GM23248 (cell line): Measurements from ENCODE around the gene TAF8. TPM values are rescaled to one million over a fixed set of nuclear protein-coding genes. Genes with fewer than 3 reads are reported as not detected.

Source experiments
- DNase-seq: peaks from one replicate; pipeline ENCODE4 v3.0.0-alpha.2; 2015
- H2AFZ ChIP-seq: fragments of 200-600 bp; sonication (generic); 2 replicates; pipeline ENCODE4 v1.6.1; 2016; ENCODE audit warnings: antibody characterized with exemption
- H3F3A ChIP-seq: fragments of 200-600 bp; sonication (generic); 2 replicates; pipeline ENCODE4 v1.6.1; 2016; ENCODE audit warnings: mild to moderate bottlenecking, antibody characterized with exemption, mixed run types; ENCODE audit not compliant: insufficient read depth
- H3K27ac ChIP-seq: fragments of 200-600 bp; sonication (generic); 2 replicates; pipeline ENCODE4 v1.5.1; 2016; ENCODE audit warnings: mild to moderate bottlenecking
- H3K27me3 ChIP-seq: fragments of 200-600 bp; sonication (generic); replicated peaks from 2 replicates; pipeline ENCODE4 v1.6.1; 2016; ENCODE audit warnings: mild to moderate bottlenecking; ENCODE audit not compliant: insufficient read depth
- H3K36me3 ChIP-seq: fragments of 200-600 bp; sonication (generic); 2 replicates; pipeline ENCODE4 v1.6.1; 2016; ENCODE audit warnings: low read depth, mild to moderate bottlenecking
- H3K4me1 ChIP-seq: fragments of 200-600 bp; sonication (generic); 2 replicates; pipeline ENCODE4 v1.6.1; 2016; ENCODE audit warnings: mild to moderate bottlenecking; ENCODE audit not compliant: insufficient read depth
- H3K4me2 ChIP-seq: fragments of 200-600 bp; sonication (generic); one replicate; pipeline ENCODE4 v1.6.1; 2016; ENCODE audit warnings: mild to moderate bottlenecking; ENCODE audit not compliant: unreplicated experiment
- H3K4me3 ChIP-seq: fragments of 200-600 bp; sonication (generic); 2 replicates; pipeline ENCODE4 v1.5.1; 2016; ENCODE audit warnings: mild to moderate bottlenecking
- H3K79me2 ChIP-seq: fragments of 200-600 bp; sonication (generic); 2 replicates; pipeline ENCODE4 v1.6.1; 2016; ENCODE audit warnings: mild to moderate bottlenecking; ENCODE audit not compliant: insufficient read depth
- H3K9ac ChIP-seq: fragments of 200-600 bp; sonication (generic); 2 replicates; pipeline ENCODE4 v1.6.1; 2016; ENCODE audit warnings: mild to moderate bottlenecking
- H3K9me2 ChIP-seq: fragments of 200-600 bp; sonication (generic); 2 replicates; pipeline ENCODE4 v1.6.1; 2016; ENCODE audit warnings: mixed run types, mild to moderate bottlenecking, moderate library complexity; ENCODE audit not compliant: insufficient read depth
- H3K9me3 ChIP-seq: fragments of 200-600 bp; sonication (generic); one replicate; pipeline ENCODE4 v1.6.1; 2017; ENCODE audit warnings: low read depth
- H4K20me1 ChIP-seq: fragments of 200-600 bp; sonication (generic); 2 replicates; pipeline ENCODE4 v1.6.0; 2016; ENCODE audit not compliant: insufficient read depth
- EZH2 ChIP-seq: fragments of 200-600 bp; sonication (generic); IDR thresholded peaks from 2 replicates; pipeline ENCODE4 v1.6.1; 2018; ENCODE audit warnings: antibody characterized with exemption, mild to moderate bottlenecking; ENCODE audit not compliant: insufficient read depth, poor library complexity, severe bottlenecking
- EZH2phosphoT487 ChIP-seq: fragments of 200-600 bp; sonication (generic); IDR thresholded peaks from 2 replicates; pipeline ENCODE4 v1.6.1; 2018; ENCODE audit warnings: antibody characterized with exemption, moderate library complexity, mild to moderate bottlenecking, low read depth; ENCODE audit not compliant: insufficient read depth
- WGBS, 2 experiments: methylation state at CpG; one replicate each; pipeline ENCODE4 v1.1.6; 2015 to 2017; ENCODE audit warnings: low lambda C conversion rate in 2 of 2, low coverage in 1 of 2; ENCODE audit errors: missing lambda C conversion rate in 2 of 2; 5-methylcytosine and 5-hydroxymethylcytosine counted together
- in situ Hi-C: fragments of 300-500 bp; cut with MboI; formaldehyde crosslinking; loops from 2 replicates; pipeline ENCODE4 v1.15.0; 2020
- polyA plus RNA-seq: library from polyadenylated mRNA; unstranded; fragments of >200 nt; fragmentation: Nextera tagmentation; extraction: Ambion mirVana; gene quantifications from 2 replicates; pipeline ENCODE4 v1.2.1, GENCODE V29; 2016
- total RNA-seq: library from RNA; depleted of rRNA; stranded (reverse); fragments of >200 nt; shearing (Covaris generic); gene quantifications from 2 replicates; pipeline ENCODE4 v1.2.3, GENCODE V29; 2014

The TAF8 gene
- total and polyA plus RNA-seq, 2 experiments from 2014 or later, result 7.4 to 8.6 TPM

- Histone ChIP-seq H3K9ac (peak overlapping the region; percentile 79), H3K9me3 (no peaks in the 10 kb centered on the region), H3K4me1 (no peaks in the 10 kb centered on the region), H3K36me3 (no peaks in the 10 kb centered on the region; the same call in 1 of the 2 replicates), H3K4me2 (peak overlapping the region; percentile 88), H3K79me2 (peaks cover 17% of the 10 kb centered on the region), H2AFZ (peak overlapping the region; percentile 90), H3K27ac (no peak overlapping the region), H3F3A (no peaks in the 10 kb centered on the region; the same call in 1 of the 2 replicates), H3K27me3 (no peaks in the 10 kb centered on the region), H3K9me2 (no peaks in the 10 kb centered on the region), H4K20me1 (no peaks in the 10 kb centered on the region), H3K4me3 (peak overlapping the region; percentile 90)
- 53 to 54% methylated on average over 36 of the region's 36 CpGs for WGBS, 2 experiments
- in situ Hi-C loops, result loop anchor here (25.0 kb wide), 2 partner anchors 212 to 687 kb away; no protein-coding TSS in a partner anchor
- no peak for DNase-seq
- TF ChIP-seq EZH2 (no peak), EZH2phosphoT487 (no peak)
Observed at GRCh38 chr6:42049116-42049809, 1.1 kb upstream of the TAF8 start.

GRCh38 chr6:42049948-42050296 lies 402 bp upstream of the TAF8 start:
- in situ Hi-C loops, result loop anchor here (25.0 kb wide), 2 partner anchors 213 to 688 kb away; no protein-coding TSS in a partner anchor
- H3K27ac ChIP-seq, result no peak overlapping the region
- H3K4me2 ChIP-seq, result no peak overlapping the region
- no peaks in the 10 kb centered on the region for H3K9me3 ChIP-seq
- 50 to 63% methylated on average over 19 to 20 of the region's 20 CpGs for WGBS, 2 experiments
- no peak for DNase-seq
- no peaks in the 10 kb centered on the region; the same call in 1 of the 2 replicates for H3F3A ChIP-seq
- H3K9me2 ChIP-seq, result no peaks in the 10 kb centered on the region
- H3K79me2 ChIP-seq, result peaks cover 17% of the 10 kb centered on the region
- no peak overlapping the region for H3K9ac ChIP-seq
- H2AFZ ChIP-seq, result peak overlapping the region; percentile 89; the same call in 1 of the 2 replicates
- no peaks in the 10 kb centered on the region for H3K27me3 ChIP-seq
- H3K4me3 ChIP-seq, result peak overlapping the region; percentile 88; the same call in 1 of the 2 replicates
- H3K36me3 ChIP-seq, result no peaks in the 10 kb centered on the region; the same call in 1 of the 2 replicates
- no peaks in the 10 kb centered on the region for H3K4me1 ChIP-seq
- H4K20me1 ChIP-seq, result no peaks in the 10 kb centered on the region
- TF ChIP-seq EZH2 (no peak), EZH2phosphoT487 (no peak)

GRCh38 chr6:42051268-42051653 lies 937 bp downstream of the TAF8 start:
- H3F3A ChIP-seq, result no peaks in the 10 kb centered on the region; the same call in 1 of the 2 replicates
- H3K4me2 ChIP-seq, result peak overlapping the region; percentile 86
- peak overlapping the region; percentile 87 for H3K9ac ChIP-seq
- no peaks in the 10 kb centered on the region for H4K20me1 ChIP-seq
- peak overlapping the region; percentile 88 for H3K4me3 ChIP-seq
- peak; percentile 42 for DNase-seq
- peak overlapping the region; percentile 84 for H3K27ac ChIP-seq
- no peaks in the 10 kb centered on the region for H3K27me3 ChIP-seq
- H2AFZ ChIP-seq, result peak overlapping the region; percentile 89
- H3K79me2 ChIP-seq, result peaks cover 17% of the 10 kb centered on the region
- H3K9me2 ChIP-seq, result no peaks in the 10 kb centered on the region
- 21 to 23% methylated on average over 8 of the region's 8 CpGs for WGBS, 2 experiments
- TF ChIP-seq EZH2, result no peak
- TF ChIP-seq EZH2phosphoT487, result no peak
- in situ Hi-C loops, result no loop called here
- H3K9me3 ChIP-seq, result no peaks in the 10 kb centered on the region
- peaks cover 11% of the 10 kb centered on the region; the same call in 1 of the 2 replicates for H3K36me3 ChIP-seq
- H3K4me1 ChIP-seq, result no peaks in the 10 kb centered on the region

GRCh38 chr6:42053601-42054000 lies 3.3 kb downstream of the TAF8 start:
- in situ Hi-C loops, result no loop called here

More at GRCh38 chr6:42053601-42054000, 3.3 kb downstream of the TAF8 start:
- no peak for TF ChIP-seq EZH2phosphoT487
- TF ChIP-seq EZH2, result no peak
- H3K9me3 ChIP-seq, result no peaks in the 10 kb centered on the region
- peaks cover 17% of the 10 kb centered on the region for H3K79me2 ChIP-seq
- H4K20me1 ChIP-seq, result no peaks in the 10 kb centered on the region
- no peak overlapping the region for H3K4me2 ChIP-seq
- no peak for DNase-seq
- no peak overlapping the region for H3K9ac ChIP-seq
- no peak overlapping the region for H3K27ac ChIP-seq
- H3K27me3 ChIP-seq, result no peaks in the 10 kb centered on the region
- H3F3A ChIP-seq, result no peaks in the 10 kb centered on the region
- H2AFZ ChIP-seq, result no peak overlapping the region
- H3K9me2 ChIP-seq, result no peaks in the 10 kb centered on the region
- no peak overlapping the region for H3K4me3 ChIP-seq
- peaks cover 27% of the 10 kb centered on the region for H3K36me3 ChIP-seq
- H3K4me1 ChIP-seq, result no peaks in the 10 kb centered on the region
